Esophagus squamous epithelium (tissue), 5 donors: ENCODE measurements around the gene RAB15. TPM values are rescaled to one million over a fixed set of nuclear protein-coding genes. Genes with fewer than 3 reads are reported as not detected.
A peak's percentile ranks its signal among the peaks of the same experiment; 100 is the strongest.

Experiments used
- DNase-seq: peaks from one replicate; lab custom pipeline; 2025; lab: John Stamatoyannopoulos, UW
- H3K27ac ChIP-seq, 4 donors: fragments of 200-600 bp; sonication (generic); one replicate each; pipeline ENCODE4 v1.5.1; 2016 to 2019; ENCODE audit warnings: mild to moderate bottlenecking in 1 of 4
- H3K27me3 ChIP-seq, 4 donors: fragments of 200-600 bp; sonication (generic); 1 replicate in 3 of 4; 2 replicates in 1 of 4; pipeline versions ENCODE4 v1.5.1 to v1.6.0; 2017 to 2021; ENCODE audit warnings: antibody characterized with exemption in 1 of 4
- H3K36me3 ChIP-seq, 3 donors: fragments of 200-600 bp; sonication (generic); one replicate each; pipeline ENCODE4 v1.5.1; 2016 to 2019
- H3K4me1 ChIP-seq, 3 donors: fragments of 200-600 bp; sonication (generic); one replicate each; pipeline ENCODE4 v1.5.1; 2017 to 2019
- H3K4me3 ChIP-seq, 4 donors: fragments of 200-600 bp; sonication (generic); 1 replicate in 3 of 4; 2 replicates in 1 of 4; pipeline ENCODE4 v1.5.1; 2016 to 2019; ENCODE audit warnings: mild to moderate bottlenecking in 2 of 4, moderate library complexity in 1 of 4
- H3K9me3 ChIP-seq, 3 donors: fragments of 200-600 bp; sonication (generic); one replicate each; pipeline ENCODE4 v1.5.1; 2016 to 2019
- CTCF ChIP-seq, 6 experiments: fragments of 450-650 bp in 4 of 6; fragments of 200-600 bp in 2 of 6; sonication (generic) in 2 of 6; IDR thresholded peaks; one replicate each; pipeline ENCODE4 v1.5.1; 2016 to 2019; ENCODE audit warnings: antibody characterized with exemption in 6 of 6, mild to moderate bottlenecking in 4 of 6, moderate library complexity in 4 of 6
- POLR2A ChIP-seq, 4 donors: fragments of 450-650 bp; IDR thresholded peaks; one replicate each; pipeline ENCODE4 v1.6.1; 2017; ENCODE audit warnings: antibody characterized with exemption in 4 of 4, mild to moderate bottlenecking in 4 of 4, moderate library complexity in 3 of 4
- WGBS, 2 donors: methylation state at CpG; one replicate each; pipeline ENCODE4 v1.1.5; 2018; 5-methylcytosine and 5-hydroxymethylcytosine counted together
- intact Hi-C: fragments of 100-400 bp; cut with DNase I; formaldehyde crosslinking; loops from one replicate; pipeline ENCODE4 v1.15.0; 2022
- total RNA-seq, 4 donors: library from RNA; depleted of rRNA; stranded (reverse); fragments of >200 nt; gene quantifications; one replicate each; pipeline ENCODE4 v1.1.0, GENCODE V29; 2016
- donor health status: DM: yes; HTN: yes; CAD: no.

Gene RAB15
- total RNA-seq, 4 donors from 2014 or later: 2.5 to 7.0 (median 5.2) TPM

- Histone ChIP-seq H3K9me3 (no peaks in the 10 kb centered on the region), H3K4me1 (peaks cover 9 to 30% (median 13%) of the 10 kb centered on the region in 3 donors), H3K27me3 (no peaks in the 10 kb centered on the region), H3K36me3 (no peaks in the 10 kb centered on the region), H3K27ac (no peak overlapping the region), H3K4me3 (peak overlapping the region in 1 of 4 donors; percentile 26)
- intact Hi-C loops: loop anchor here (10.0 kb wide), 1 partner anchor 159 kb away; no protein-coding TSS in a partner anchor
- WGBS, 2 donors: 8 to 9% methylated on average over 15 of the region's 15 CpGs
- no peak for DNase-seq
- TF ChIP-seq POLR2A (IDR thresholded peaks at IDR 0.05) (no peak), CTCF (IDR thresholded peaks at IDR 0.05) (peak; percentile 57 to 72 (median 64))
Observed at GRCh38 chr14:64983439-64984310, 11.5 kb upstream of the RAB15 start.

- no peak overlapping the region for H3K27ac ChIP-seq
- DNase-seq: no peak
Observed at GRCh38 chr14:64979336-64980074, 7.4 kb upstream of the RAB15 start.

GRCh38 chr14:64974563-64974962, 2.4 kb upstream of the RAB15 start:
- Histone ChIP-seq H3K27me3 (peaks cover 0 to 31% (median 0%) of the 10 kb centered on the region in 4 donors), H3K4me1 (peaks cover 6 to 29% (median 11%) of the 10 kb centered on the region in 3 donors), H3K36me3 (no peaks in the 10 kb centered on the region), H3K9me3 (no peaks in the 10 kb centered on the region), H3K4me3 (no peak overlapping the region), H3K27ac (no peak overlapping the region)
- TF ChIP-seq POLR2A (IDR thresholded peaks at IDR 0.05) (no peak), CTCF (IDR thresholded peaks at IDR 0.05) (no peak)
- WGBS, 2 donors: 76 to 87% methylated on average over 3 to 6 of the region's 8 CpGs
- intact Hi-C loops: no loop called here
- DNase-seq: no peak

More at GRCh38 chr14:64979336-64980074, 7.4 kb upstream of the RAB15 start:
- WGBS, 2 donors: 71 to 84% methylated on average over 4 to 5 of the region's 5 CpGs
- Histone ChIP-seq H3K9me3 (no peaks in the 10 kb centered on the region), H3K4me1 (peaks cover 0 to 9% (median 4%) of the 10 kb centered on the region in 3 donors), H3K4me3 (no peak overlapping the region), H3K27me3 (peaks cover 0 to 4% (median 0%) of the 10 kb centered on the region in 4 donors), H3K36me3 (no peaks in the 10 kb centered on the region)
- no peak for TF ChIP-seq CTCF (IDR thresholded peaks at IDR 0.05)
- TF ChIP-seq POLR2A (IDR thresholded peaks at IDR 0.05): no peak
- intact Hi-C loops: loop anchor here (10.0 kb wide), 1 partner anchor 155 kb away; no protein-coding TSS in a partner anchor

GRCh38 chr14:64973826-64974225, 1.7 kb upstream of the RAB15 start:
- Histone ChIP-seq H3K4me3 (no peak overlapping the region), H3K9me3 (no peaks in the 10 kb centered on the region), H3K27ac (no peak overlapping the region), H3K27me3 (peaks cover 0 to 34% (median 0%) of the 10 kb centered on the region in 4 donors), H3K36me3 (no peaks in the 10 kb centered on the region), H3K4me1 (peaks cover 6 to 29% (median 11%) of the 10 kb centered on the region in 3 donors)
- intact Hi-C loops: no loop called here
- no peak for TF ChIP-seq POLR2A (IDR thresholded peaks at IDR 0.05)
- TF ChIP-seq CTCF (IDR thresholded peaks at IDR 0.05): no peak
- WGBS, 2 donors: 94 to 98% methylated on average over 7 of the region's 9 CpGs
- no peak for DNase-seq
